HG02943 (cell line): ENCODE data around the gene NTN4.
"Not testable (repeated sequence)": the region's sequence is repeated elsewhere in the genome, so short reads cannot be mapped to it uniquely, and the experiment has no call there.

Experiments
- ATAC-seq: cut with Tn5 transposase; IDR thresholded peaks from one replicate; pipeline ENCODE4 v1.9.1; 2021; ENCODE audit warnings: mild to moderate bottlenecking, low read depth, moderate library complexity; ENCODE audit not compliant: unreplicated experiment

NTN4 gene

DNA sequence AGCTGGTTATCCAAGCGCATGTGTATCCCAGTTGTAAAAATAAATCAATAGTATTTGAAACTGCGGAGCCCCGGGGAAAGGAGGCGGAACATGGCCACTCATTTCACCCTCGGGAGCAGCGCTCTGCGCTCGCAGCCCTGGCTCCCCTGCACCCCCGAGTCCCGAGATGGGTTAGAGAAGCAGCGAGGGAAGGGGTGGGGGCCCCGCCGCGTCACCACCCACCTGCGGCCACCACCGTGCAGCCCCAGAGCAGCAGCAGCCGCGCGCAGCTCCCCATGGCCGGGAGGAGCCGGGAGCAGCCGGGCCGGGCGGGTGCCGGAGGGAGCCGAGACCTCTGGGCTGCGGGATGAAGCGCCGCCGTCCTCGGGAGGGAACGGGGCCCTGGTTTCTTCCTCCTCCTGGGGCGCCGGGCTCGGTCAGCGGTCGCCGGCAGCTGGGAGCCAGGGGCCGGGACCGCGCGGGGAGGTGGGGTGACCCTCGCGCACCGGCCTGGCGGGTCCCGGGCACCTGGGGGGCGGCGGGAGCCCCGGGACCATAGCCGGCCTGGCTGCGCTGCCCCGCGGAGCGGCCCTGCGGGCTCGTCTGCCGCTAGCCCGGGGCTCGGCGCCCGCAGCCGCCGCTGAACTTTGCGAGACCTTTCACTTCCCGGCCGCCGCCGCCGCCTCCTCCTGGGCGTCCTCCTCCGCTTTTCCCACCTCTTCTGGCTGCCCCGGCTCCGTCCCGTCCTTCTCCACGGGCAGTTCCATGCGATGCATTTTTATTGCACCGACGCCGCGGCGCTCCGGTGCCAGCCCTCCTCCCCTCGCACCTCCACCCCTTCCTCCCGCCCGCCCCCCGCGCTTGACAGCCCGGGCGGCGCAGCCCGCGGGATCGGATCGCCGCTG, at the start of gene NTN4:
Gene NTN4 (minus strand): TSS at position 732 of the 884 bp plus-strand sequence. CDS start 455 bp downstream, at position 277.
- ATAC-seq = no peak

DNA sequence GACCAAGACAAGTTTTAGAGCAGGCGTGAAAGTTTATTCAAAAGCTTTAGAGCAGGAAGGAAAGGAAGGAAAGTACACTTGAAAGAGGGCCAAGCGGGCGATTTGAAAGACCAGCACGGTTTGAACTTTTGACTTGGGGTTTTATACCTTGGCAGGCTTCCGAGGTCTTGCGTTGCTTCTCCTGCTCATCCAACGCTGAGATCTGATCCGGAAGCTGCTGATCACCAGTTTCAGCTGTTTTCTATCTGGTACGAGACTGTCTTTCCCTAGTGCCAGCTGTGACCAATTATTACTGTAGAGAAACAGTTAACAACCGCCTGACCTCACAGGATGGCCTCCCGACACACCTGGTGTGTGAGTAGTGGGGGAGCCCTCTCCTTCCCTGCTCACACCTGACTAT, 47.6 kb upstream of the NTN4 start:
- no peak for ATAC-seq

DNA sequence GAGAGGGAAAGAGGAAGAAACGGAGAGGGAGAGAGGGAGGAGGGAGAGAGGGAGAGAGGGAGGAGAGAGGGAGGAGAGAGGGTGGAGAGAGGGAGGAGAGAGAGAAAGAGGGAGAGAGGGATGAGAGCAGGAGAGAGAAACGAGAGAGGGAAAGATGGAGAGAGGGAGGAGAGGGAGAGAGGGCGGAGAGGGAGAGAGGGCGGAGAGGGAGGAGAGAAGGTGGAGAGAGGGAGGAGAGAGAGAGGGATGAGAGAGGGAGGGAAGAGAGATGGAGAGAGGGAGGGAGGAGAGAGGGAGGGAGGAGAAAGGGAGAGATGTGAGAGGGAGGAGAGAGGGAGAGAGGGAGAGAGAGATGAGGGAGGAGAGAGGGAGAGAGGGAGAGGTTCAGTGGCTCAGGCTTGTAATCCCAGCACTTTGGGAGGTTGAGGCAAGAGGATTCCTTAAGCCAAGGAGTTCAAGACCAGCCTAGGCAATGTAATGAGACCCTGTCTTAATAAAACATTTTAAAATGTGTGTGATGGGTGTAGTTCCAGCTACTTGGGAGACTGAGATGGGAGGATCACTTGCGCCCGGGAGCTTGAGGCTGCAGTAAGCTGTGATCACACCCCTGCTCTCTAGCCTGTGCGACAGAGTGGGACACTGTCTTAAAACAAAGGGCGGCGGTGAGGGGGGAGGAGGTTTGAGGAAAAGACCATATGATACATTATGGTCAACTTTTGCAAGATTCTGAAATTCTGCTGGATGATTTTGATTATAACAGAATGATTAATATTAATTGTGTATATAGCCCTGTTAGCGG, 46.9 kb upstream of the NTN4 start:
- ATAC-seq = no peak

DNA sequence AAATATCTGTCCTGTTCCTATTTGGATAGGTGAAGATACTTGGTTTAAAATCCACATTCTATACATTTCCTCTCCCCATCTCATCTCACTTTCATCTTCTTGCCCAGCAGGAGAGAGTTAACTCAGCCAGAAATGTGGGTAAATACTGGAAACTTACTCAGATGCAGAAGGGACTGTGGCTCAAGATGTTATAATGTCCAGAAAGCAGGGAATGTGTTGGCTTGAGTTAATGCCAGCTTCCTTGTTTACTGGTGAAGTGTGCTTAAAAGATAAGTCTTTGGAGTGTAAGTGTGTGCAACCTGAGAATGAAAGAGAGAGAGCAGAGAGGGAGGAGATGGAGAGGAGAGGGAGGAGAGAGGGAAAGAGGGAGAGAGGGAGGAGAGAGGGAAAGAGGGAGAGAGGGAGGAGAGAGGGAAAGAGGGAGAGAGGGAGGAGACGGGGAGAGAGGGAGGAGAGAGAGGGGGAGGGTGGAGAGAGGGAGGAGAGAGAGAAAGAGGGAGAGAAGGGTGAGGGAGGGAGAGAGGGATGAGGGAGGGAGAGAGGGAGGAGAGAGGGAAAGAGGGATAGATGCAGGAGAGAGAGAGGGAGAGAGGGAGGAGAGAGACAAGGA, 46.2 kb upstream of the NTN4 start:
- ATAC-seq = no peak

DNA sequence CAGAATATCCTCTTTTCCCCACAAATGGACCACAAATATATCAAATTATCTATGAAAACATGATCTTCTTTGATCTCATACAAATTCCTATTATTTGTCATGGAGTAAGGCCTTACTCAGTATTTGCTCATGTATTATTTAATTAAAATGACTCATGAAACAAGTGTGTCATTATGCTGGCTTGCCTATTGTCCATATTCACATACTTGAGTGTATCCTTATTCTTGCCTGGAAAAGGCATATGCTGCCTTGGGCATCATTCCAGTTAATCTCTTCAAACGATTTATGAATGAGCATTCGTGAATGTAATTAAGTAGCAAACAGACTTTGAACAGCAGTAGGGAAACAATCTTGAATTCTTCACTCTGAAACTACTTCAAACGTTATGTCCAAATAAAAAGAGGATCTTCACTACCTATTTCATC, 45.6 kb upstream of the NTN4 start:
- no peak for ATAC-seq

DNA sequence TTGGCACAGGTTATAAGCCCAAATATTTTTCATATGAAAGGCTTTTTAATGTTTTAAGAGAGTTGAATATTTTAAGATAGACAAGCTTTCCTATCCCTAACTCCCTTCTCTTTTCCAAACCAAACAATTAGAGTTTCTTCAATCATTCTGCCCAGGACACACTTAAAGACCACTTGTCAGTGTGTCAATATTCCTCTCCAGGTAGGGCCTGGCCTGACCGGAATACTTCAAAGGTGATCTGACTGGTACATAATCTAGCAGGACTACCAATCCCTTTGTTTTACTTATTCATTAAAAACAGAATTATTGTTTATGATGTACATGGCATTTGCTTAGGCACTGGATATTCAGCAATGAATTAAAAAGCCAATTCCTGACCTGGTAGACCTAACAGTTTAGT, 44.0 kb upstream of the NTN4 start:
- ATAC-seq = no peak

DNA sequence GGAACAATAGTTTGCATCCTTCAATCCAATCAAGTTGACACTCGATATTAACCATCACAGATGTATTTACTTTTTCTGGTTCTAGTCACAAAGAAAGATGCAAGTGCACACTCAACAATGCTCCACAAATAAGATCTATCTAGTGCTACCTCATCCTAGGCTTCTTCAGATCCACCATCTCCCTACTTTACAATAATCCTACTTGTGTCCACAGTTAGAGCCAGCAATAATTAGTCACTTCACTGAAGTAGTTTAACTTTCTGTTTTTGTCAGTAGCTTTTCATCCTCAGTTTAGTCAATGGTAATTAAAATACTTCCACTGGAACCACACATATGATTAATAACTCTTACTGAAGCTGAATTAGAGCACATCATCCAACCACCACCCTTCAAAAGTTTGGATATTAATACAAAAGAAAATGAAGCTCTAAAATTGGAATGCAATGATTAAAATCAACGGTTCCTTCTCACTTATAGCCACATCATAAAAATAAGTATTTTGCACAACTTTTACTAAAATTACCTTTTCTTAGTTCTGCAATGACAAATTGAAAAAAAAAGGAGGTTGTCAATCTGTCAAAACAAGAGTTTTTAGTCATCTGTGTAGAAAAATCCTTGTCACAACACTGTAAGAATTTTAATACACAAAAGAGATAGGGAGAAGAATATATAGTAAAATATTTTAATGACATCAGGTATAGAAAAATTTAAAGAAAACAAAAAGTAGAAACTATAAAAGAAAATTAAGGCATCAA, 39.9 kb upstream of the NTN4 start:
- no peak for ATAC-seq

DNA sequence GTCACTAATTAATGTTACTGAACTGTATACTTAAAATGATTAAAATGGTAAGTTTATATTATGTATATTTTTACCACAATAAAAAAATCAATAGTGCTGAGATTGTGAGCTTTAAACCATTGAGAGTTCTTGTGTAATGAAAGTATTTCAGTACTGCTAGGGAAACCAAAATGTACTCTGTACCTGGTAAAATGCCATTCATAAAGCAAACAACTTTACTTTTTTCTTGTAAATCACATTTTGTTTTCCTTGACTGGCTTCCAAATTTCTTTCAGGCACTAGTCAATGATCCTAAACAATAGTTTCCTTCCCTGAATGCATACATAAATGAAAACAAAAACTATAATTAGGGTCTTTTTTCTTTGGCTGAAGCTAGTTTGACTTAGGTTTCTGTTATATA, 38.8 kb upstream of the NTN4 start:
- no peak for ATAC-seq

DNA sequence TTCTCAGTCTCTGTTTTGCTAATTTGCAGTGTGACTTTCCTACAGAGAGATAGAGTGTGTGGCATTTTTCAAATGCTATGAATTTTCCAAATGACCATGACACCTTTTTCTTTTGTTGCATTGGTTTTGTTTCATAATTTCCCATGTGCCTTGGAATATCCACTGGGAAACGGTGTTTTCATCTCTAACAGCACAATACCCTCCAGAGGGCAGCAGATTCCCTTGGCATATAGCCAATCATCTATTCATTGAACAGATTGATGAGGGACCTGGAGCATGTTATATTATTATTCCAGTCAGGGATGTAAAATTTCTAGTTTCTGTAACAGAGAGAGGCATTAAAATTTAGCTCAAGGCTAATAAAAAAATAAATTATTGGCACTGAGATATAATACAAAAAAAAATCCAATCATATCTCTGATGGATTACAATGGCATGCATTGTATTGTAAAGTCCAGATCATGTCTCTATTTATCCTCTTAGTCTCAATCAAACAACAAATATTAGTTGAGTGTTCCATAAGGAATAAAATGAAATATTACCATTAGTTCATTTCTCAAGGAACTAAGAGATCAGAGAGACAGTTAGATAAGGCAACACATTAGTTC, 29.6 kb upstream of the NTN4 start:
- ATAC-seq = no peak

DNA sequence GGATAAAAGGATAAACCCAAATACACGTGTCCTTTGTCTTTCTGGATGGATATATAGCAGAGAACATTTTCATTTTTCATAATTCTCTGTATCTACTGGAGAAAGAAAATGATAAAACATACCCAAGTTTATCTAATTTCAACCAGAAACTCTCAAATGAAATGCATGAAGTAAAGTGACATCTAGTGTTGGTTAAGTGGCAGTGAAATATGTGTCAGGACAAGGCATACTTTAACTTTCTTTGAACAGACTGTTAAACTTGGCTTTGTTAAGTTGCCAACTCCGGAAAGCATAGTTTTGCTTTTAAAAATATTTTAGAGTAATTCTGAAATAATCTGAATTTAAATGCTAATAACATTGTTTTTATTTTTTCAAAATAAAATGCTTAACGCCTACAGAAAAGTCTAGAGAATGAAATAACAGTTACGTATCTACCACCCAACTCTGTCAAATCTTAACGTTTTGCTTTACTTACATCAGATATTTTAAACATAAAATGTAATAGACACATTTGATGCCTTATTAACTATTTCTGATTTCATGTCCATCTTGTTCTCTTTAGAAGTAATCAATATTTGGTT, 25.2 kb upstream of the NTN4 start:
- no peak for ATAC-seq

DNA sequence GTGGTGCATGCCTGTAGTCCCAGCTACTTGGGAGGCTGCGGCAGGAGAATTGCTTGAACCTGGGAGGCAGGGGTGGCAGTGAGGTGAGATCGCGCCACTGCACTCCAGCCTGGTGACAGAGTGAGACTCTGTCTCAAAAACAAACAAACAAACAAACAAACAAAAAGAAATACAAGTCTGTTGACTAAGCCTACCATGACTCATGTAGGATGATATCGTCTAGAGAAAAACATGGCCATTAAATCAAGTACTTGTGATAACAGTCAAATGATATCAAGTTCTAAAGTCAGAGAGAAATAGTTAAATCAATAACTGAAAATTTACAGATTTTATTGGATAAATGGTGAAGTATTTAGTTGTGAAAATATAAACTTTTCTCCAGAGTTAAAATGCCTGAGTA, 21.6 kb upstream of the NTN4 start:
- ATAC-seq = not testable (repeated sequence)

DNA sequence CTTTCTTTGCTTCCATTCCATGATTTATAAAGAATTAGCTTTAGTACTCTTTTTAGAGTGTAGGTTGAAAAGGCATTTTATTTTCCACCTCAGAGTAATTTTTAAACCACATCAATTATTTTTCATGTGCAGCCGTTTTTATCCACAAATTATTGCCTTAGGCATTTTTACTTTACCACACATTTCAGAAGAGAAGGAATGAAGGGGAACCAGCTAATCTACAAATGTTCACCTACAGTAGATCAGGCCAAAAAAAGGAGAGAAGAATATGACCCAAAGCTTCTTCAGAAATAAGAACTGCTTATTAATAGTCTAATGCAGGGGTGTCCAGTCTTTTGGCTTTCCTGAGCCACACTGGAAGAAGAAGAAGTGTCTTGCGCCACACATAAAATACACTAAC, 19.8 kb upstream of the NTN4 start:
- no peak for ATAC-seq

DNA sequence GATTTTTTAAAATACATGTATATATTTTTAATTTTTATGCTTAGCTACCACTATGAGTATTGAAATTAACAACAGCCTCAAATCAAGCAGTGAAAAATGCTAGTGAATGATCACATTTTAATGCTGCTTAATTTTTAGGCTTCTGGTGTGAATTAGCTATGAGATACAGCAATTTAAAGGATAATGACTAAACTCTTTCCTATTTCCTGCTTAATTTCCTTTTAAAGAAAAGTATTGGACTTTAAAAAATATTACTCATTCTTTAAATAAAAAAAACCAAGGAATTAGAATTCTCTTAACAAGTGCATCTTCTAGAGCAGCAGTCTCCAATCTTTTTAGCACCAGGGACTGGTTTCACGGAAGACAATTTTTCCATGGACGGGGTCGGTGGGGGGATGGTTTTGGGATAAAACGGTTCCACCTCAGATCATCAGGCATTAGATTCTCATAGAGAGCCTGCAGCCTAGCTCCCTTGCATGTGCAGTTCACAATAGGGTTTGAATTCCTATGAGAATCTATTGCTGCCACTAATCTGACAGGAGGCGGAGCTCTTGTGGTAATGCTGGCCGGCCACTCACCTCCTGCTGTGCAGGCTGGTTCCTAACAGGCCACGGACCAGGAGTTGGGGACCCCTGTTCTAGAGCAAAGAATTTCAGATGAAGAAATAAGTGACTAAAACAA, 18.6 kb upstream of the NTN4 start:
- no peak for ATAC-seq

DNA sequence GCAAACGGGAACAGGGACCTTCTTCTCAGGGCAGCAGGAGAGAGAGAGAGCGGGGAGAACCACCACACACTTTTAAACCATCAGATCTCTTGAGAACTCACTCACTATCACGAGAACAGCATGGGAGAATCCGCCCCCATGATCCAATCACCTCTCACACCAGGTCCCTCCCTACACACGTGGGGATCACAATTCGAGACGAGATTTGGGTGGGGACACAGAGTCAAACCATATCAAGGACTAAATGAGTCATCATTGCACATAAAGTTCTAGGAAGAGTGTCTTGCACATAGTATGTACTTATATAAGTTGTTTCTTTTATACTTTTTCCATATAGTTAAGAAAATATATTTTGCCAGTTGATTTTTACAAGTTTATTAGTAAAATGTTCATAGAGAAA, 17.6 kb upstream of the NTN4 start:
- no peak for ATAC-seq

DNA sequence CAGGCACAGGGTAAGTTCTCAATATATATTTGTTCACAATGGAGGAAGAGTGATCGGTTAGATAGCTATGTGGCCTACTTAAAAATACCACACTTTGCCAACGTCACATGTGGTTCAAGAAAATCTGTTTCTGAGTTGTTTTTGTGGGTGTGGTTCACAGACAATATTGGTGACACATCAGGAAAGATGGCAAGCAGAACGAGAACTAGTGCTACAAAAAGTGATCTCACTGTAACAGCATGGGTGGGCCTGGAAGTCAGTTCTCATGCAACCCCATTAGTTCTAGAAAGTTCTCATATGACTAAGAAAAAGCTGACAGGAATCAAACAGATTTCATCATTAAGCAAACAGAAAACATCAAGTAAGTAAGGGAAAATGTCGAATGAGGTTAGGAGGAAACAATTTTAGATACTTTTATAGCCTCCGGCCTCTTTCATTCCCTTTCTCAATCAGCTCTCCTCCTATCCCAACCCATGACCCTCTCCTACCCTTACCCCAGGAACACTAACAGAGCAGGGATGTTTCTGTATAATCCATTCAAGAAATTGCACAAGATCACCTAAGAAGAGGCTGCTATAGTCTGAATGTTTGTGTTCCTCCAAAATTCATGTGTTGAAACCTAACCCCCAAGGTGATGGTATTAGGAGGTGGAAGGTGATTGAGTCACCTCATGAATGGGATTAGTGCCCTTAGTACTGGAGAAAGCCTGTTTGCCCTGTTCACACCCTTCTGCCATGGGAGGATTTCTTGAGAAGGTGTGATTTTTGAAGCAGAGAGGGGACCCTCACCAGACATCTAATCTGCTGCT, 15.5 kb upstream of the NTN4 start:
- no peak for ATAC-seq

DNA sequence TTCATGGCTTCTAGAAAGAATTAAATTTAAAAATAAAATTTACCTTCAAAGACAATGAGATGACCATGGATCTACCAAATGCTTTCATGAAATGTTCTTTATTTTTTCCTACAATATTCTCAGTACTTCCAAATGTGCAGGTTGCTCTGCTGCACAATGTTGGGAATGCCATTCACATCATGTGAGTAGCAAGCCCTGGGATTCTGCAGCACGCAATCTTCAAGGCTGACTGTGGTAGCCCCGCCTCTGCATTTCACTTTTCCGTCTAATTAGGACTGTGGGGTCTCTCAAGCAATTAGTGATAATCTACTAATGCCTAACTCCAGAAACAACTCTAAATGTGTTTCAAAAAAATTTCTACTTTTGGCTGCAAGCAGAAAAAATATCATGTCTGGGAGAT, 13.7 kb upstream of the NTN4 start:
- no peak for ATAC-seq

DNA sequence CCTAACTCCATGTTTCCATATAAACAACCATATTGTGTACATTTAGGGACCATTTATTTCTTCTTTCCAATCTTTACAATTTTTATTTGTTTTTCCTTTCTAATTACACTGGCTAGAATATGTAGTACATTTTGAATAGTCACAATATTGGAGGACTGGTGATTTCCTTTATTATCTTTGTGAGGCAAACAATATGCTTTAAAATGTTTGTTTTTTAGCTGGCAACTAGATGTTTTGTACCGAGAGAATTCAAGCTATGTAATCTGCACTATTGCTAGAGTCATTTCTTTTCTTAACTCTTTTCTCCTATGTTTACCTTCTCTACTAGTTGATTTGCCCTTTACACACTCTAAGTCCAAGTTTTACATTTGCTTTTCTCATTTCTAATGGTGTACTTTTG, 13.3 kb upstream of the NTN4 start:
- no peak for ATAC-seq

DNA sequence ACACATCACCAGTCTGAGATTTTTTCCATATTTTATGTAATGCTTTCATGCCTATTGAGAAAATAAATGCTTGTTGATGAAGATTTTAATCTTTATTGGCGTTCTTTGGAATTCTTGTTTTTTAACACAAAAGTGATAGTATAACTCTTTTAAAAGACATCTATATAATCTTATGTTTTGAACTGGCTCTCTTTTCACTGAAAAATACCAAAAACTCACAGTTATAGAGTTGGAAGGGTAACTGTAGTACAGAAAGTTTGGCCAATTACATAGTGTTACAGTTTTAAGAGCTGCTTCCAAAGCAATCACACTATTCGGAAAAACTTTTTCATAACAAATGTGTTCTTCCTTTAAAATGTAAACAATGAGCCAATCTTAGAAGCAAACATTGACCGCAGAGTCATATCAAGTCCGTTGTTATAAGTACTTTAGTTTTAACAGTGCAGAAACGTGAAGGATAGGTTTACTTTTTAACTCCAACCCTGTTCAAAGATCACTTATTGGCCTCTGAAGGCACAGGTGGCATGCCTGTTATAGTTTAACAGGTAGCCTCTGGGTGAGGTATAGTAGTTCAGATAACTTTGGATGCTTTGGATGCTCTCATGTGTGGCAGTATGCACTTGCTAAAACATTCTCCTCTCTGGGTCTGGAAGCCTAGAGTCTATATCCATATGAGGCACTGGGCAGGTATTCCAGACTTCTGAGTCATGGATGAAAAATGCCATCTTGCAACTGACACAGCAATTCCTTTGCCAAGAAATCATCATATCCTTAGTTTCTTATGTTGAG, 12.1 kb upstream of the NTN4 start:
- ATAC-seq = no peak
